SU-DHL-6 (cell line): ENCODE data around the gene TNIP3.

Source experiments
- H2AFZ ChIP-seq: fragments of 200-600 bp; sonication (generic); 2 replicates; pipeline ENCODE4 v1.6.1; 2014; ENCODE audit warnings: low read depth, mild to moderate bottlenecking, moderate library complexity, mixed read lengths, antibody characterized with exemption, low read length; ENCODE audit not compliant: severe bottlenecking
- H3F3A ChIP-seq: fragments of 200-600 bp; shearing (Covaris generic); 2 replicates; pipeline ENCODE4 v1.6.0; 2016; ENCODE audit warnings: antibody characterized with exemption, mild to moderate bottlenecking; ENCODE audit not compliant: insufficient read depth
- H3K27ac ChIP-seq: fragments of 200-600 bp; sonication (generic); 2 replicates; pipeline ENCODE4 v1.5.1; 2016; ENCODE audit warnings: low read depth, mild to moderate bottlenecking, low read length, moderate library complexity, mixed read lengths
- H3K27me3 ChIP-seq: fragments of 200-600 bp; sonication (generic), shearing (Covaris generic); 2 replicates; pipeline ENCODE4 v1.6.0; 2014; ENCODE audit warnings: mild to moderate bottlenecking, low read length
- H3K36me3 ChIP-seq: fragments of 200-600 bp; sonication (generic); 2 replicates; pipeline ENCODE4 v1.6.1; 2014; ENCODE audit warnings: mild to moderate bottlenecking, low read length, mixed read lengths
- H3K4me2 ChIP-seq: fragments of 300-600, 200-600 bp; shearing (Covaris generic), sonication (generic); 2 replicates; pipeline ENCODE4 v1.6.0; 2014; ENCODE audit warnings: low read length, low read depth, mild to moderate bottlenecking; ENCODE audit not compliant: poor library complexity, severe bottlenecking
- H3K4me3 ChIP-seq: fragments of 200-600 bp; sonication (generic); 2 replicates; pipeline ENCODE4 v1.5.1; 2014; ENCODE audit warnings: antibody characterized with exemption, low read length, mild to moderate bottlenecking, mixed read lengths; ENCODE audit not compliant: insufficient read depth, poor library complexity, severe bottlenecking
- H3K79me2 ChIP-seq: fragments of 200-600 bp; sonication (generic); 2 replicates; pipeline ENCODE4 v1.6.1; 2014; ENCODE audit warnings: mild to moderate bottlenecking, low read length, moderate library complexity; ENCODE audit not compliant: insufficient read depth
- H3K9ac ChIP-seq: fragments of 200-600 bp; sonication (generic); 2 replicates; pipeline ENCODE4 v1.7.0; 2014; ENCODE audit warnings: mild to moderate bottlenecking, low read length
- H3K9me2 ChIP-seq: fragments of 200-600 bp; sonication (generic); replicated peaks from 2 replicates; pipeline ENCODE4 v1.6.1; 2014; ENCODE audit warnings: low read length; ENCODE audit not compliant: insufficient read depth
- H3K9me3 ChIP-seq: fragments of 200-600 bp; sonication (generic); 2 replicates; pipeline ENCODE4 v1.6.1; 2014; ENCODE audit warnings: low read length, mixed read lengths; ENCODE audit not compliant: insufficient read depth
- H4K20me1 ChIP-seq: fragments of 200-600 bp; sonication (generic); 2 replicates; pipeline ENCODE4 v1.6.1; 2014; ENCODE audit warnings: low read depth, mild to moderate bottlenecking, antibody characterized with exemption, low read length, moderate library complexity, mixed read lengths
- CTCF ChIP-seq: fragments of 200-600 bp; sonication (generic); IDR thresholded peaks from one replicate; pipeline ENCODE4 v1.5.1; 2017; ENCODE audit warnings: antibody characterized with exemption, mild to moderate bottlenecking, low read length, moderate library complexity; ENCODE audit not compliant: insufficient read depth, poor library complexity, severe bottlenecking
- EZH2phosphoT487 ChIP-seq: fragments of 200-600 bp; sonication (generic), shearing (Covaris generic); conservative IDR thresholded peaks from 2 replicates; pipeline ENCODE4 v1.6.1; 2018; ENCODE audit warnings: mild to moderate bottlenecking, antibody characterized with exemption, low read length, moderate library complexity, mixed read lengths

TNIP3 gene

GRCh38 chr4:121185960-121186359, 21.8 kb upstream of the TNIP3 start:
- no peaks in the 10 kb centered on the region for H3F3A ChIP-seq
- no peaks in the 10 kb centered on the region for H3K9me3 ChIP-seq
- H3K4me3 ChIP-seq, result no peak overlapping the region
- H3K36me3 ChIP-seq, result no peaks in the 10 kb centered on the region
- TF ChIP-seq EZH2phosphoT487 (no peak), CTCF (no peak)
- H3K27me3 ChIP-seq, result no peaks in the 10 kb centered on the region
- no peak overlapping the region for H3K27ac ChIP-seq
- no peak overlapping the region for H2AFZ ChIP-seq
- H3K79me2 ChIP-seq, result no peaks in the 10 kb centered on the region
- no peak overlapping the region for H3K9ac ChIP-seq
- no peak overlapping the region for H3K4me2 ChIP-seq
- H4K20me1 ChIP-seq, result no peaks in the 10 kb centered on the region
- H3K9me2 ChIP-seq, result no peaks in the 10 kb centered on the region

GRCh38 chr4:121183989-121184388, 19.9 kb upstream of the TNIP3 start:
- TF ChIP-seq EZH2phosphoT487 (no peak), CTCF (no peak)
- H2AFZ ChIP-seq, result no peak overlapping the region

GRCh38 chr4:121183361-121183760, 19.2 kb upstream of the TNIP3 start:
- Histone ChIP-seq H3K4me3 (no peak overlapping the region), H4K20me1 (no peaks in the 10 kb centered on the region), H3K9me2 (no peaks in the 10 kb centered on the region), H3K9ac (no peak overlapping the region), H2AFZ (no peak overlapping the region), H3K79me2 (no peaks in the 10 kb centered on the region), H3K27me3 (no peaks in the 10 kb centered on the region), H3K9me3 (no peaks in the 10 kb centered on the region), H3K27ac (no peak overlapping the region), H3K4me2 (no peak overlapping the region), H3F3A (no peaks in the 10 kb centered on the region), H3K36me3 (no peaks in the 10 kb centered on the region)
- TF ChIP-seq CTCF (no peak), EZH2phosphoT487 (no peak)

More at GRCh38 chr4:121183989-121184388, 19.9 kb upstream of the TNIP3 start:
- Histone ChIP-seq H3K9me2 (no peaks in the 10 kb centered on the region), H3K9ac (no peak overlapping the region), H3F3A (no peaks in the 10 kb centered on the region), H4K20me1 (no peaks in the 10 kb centered on the region), H3K27me3 (no peaks in the 10 kb centered on the region), H3K79me2 (no peaks in the 10 kb centered on the region), H3K36me3 (no peaks in the 10 kb centered on the region), H3K27ac (no peak overlapping the region), H3K9me3 (no peaks in the 10 kb centered on the region), H3K4me3 (no peak overlapping the region), H3K4me2 (no peak overlapping the region)
